ENCODE data around the gene ABCC2.

ABCC2 gene

GRCh38 chr10:99754670-99755069, 27.8 kb upstream of the ABCC2 start:
- H3K27me3 ChIP-seq (ENCODE audit: insufficient read depth, low read length, poor library complexity): no peaks in the 10 kb centered on the region
- no peak overlapping the region for H3K9ac ChIP-seq (ENCODE audit: low read depth, low read length)
- H4K20me1 ChIP-seq (ENCODE audit: insufficient read depth, low read length): no peaks in the 10 kb centered on the region
- TF ChIP-seq CTCF (IDR thresholded peaks at IDR 0.05; ENCODE audit: borderline replicate concordance, extremely low read depth, low read length, poor library complexity, severe bottlenecking) (no peak), EZH2 (IDR thresholded peaks at IDR 0.05; ENCODE audit: borderline replicate concordance, low read depth, low read length, severe bottlenecking) (no peak)
- ATAC-seq (ENCODE audit: insufficient read depth, low read depth): no peak
- H3K79me2 ChIP-seq (ENCODE audit: insufficient read depth, low read length): no peaks in the 10 kb centered on the region
- H3K27ac ChIP-seq (ENCODE audit: low read length): no peak overlapping the region
- H3K4me1 ChIP-seq (ENCODE audit: insufficient read depth, low read length): no peaks in the 10 kb centered on the region
- no peaks in the 10 kb centered on the region for H3K9me3 ChIP-seq (ENCODE audit: insufficient read depth, low read length, severe bottlenecking)
- H3K4me3 ChIP-seq (ENCODE audit: low read depth in 1 of 2, low read length in 2 of 2): no peak overlapping the region
- peaks cover 85% of the 10 kb centered on the region for H3K36me3 ChIP-seq (ENCODE audit: insufficient read depth, low read length)
- DNase-seq: no peak
- H2AFZ ChIP-seq (ENCODE audit: low read depth, low read length): no peak overlapping the region
- H3K4me2 ChIP-seq (ENCODE audit: insufficient read depth, low read length): no peak overlapping the region

DNA sequence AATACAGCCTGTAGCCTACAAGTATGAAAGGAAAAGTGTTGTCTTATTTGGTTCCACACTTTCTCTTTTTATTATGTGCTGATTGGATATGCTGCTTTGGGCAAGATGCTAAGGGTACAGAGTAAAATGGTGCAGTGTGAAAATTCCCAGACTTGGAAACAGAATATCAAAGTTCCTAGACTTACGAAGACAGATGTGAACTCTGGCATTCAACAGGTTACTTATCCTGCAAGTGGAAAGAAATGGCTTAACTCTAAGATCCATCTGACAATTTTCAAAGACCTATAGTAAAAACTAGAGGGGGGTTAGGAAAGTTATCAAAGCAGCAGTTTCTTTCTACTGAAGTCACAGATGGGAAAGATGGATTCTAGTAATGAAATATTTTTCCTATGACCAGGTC, 26.3 kb upstream of the ABCC2 start:
- Histone ChIP-seq H3K79me2 (ENCODE audit: insufficient read depth, low read length) (no peaks in the 10 kb centered on the region), H3K4me1 (ENCODE audit: insufficient read depth, low read length) (no peaks in the 10 kb centered on the region), H3K4me3 (ENCODE audit: low read depth in 1 of 2, low read length in 2 of 2) (no peak overlapping the region), H4K20me1 (ENCODE audit: insufficient read depth, low read length) (no peaks in the 10 kb centered on the region), H3K36me3 (ENCODE audit: insufficient read depth, low read length) (peaks cover 85% of the 10 kb centered on the region), H2AFZ (ENCODE audit: low read depth, low read length) (no peak overlapping the region), H3K9me3 (ENCODE audit: insufficient read depth, low read length, severe bottlenecking) (no peaks in the 10 kb centered on the region), H3K9ac (ENCODE audit: low read depth, low read length) (no peak overlapping the region), H3K4me2 (ENCODE audit: insufficient read depth, low read length) (no peak overlapping the region), H3K27ac (ENCODE audit: low read length) (no peak overlapping the region), H3K27me3 (ENCODE audit: insufficient read depth, low read length, poor library complexity) (no peaks in the 10 kb centered on the region)
- no peak for ATAC-seq (ENCODE audit: insufficient read depth, low read depth)
- no peak for DNase-seq
- TF ChIP-seq EZH2 (IDR thresholded peaks at IDR 0.05; ENCODE audit: borderline replicate concordance, low read depth, low read length, severe bottlenecking) (no peak), CTCF (IDR thresholded peaks at IDR 0.05; ENCODE audit: borderline replicate concordance, extremely low read depth, low read length, poor library complexity, severe bottlenecking) (no peak)

- H4K20me1 ChIP-seq (ENCODE audit: insufficient read depth, low read length): no peaks in the 10 kb centered on the region
- no peaks in the 10 kb centered on the region for H3K9me3 ChIP-seq (ENCODE audit: insufficient read depth, low read length, severe bottlenecking)
- no peak overlapping the region for H3K4me3 ChIP-seq (ENCODE audit: low read depth in 1 of 2, low read length in 2 of 2)
- no peaks in the 10 kb centered on the region for H3K4me1 ChIP-seq (ENCODE audit: insufficient read depth, low read length)
- no peak for DNase-seq
- H3K79me2 ChIP-seq (ENCODE audit: insufficient read depth, low read length): no peaks in the 10 kb centered on the region
- no peak for ATAC-seq (ENCODE audit: insufficient read depth, low read depth)
- H3K4me2 ChIP-seq (ENCODE audit: insufficient read depth, low read length): no peak overlapping the region
- H3K27me3 ChIP-seq (ENCODE audit: insufficient read depth, low read length, poor library complexity): no peaks in the 10 kb centered on the region
- no peak overlapping the region for H3K27ac ChIP-seq (ENCODE audit: low read length)
- TF ChIP-seq EZH2 (IDR thresholded peaks at IDR 0.05; ENCODE audit: borderline replicate concordance, low read depth, low read length, severe bottlenecking): no peak
- TF ChIP-seq CTCF (IDR thresholded peaks at IDR 0.05; ENCODE audit: borderline replicate concordance, extremely low read depth, low read length, poor library complexity, severe bottlenecking): no peak
- H3K36me3 ChIP-seq (ENCODE audit: insufficient read depth, low read length): peaks cover 64% of the 10 kb centered on the region
- no peak overlapping the region for H2AFZ ChIP-seq (ENCODE audit: low read depth, low read length)
- no peak overlapping the region for H3K9ac ChIP-seq (ENCODE audit: low read depth, low read length)
Measured at GRCh38 chr10:99758211-99758891, 24.1 kb upstream of the ABCC2 start.
